HS-5 (cell line): Measurements from ENCODE around the gene ATP6V0A1.

Source experiments
- DNase-seq: peaks from one replicate; pipeline ENCODE4 v3.0.0-alpha.2; 2012; ENCODE audit warnings: low read depth

ATP6V0A1 gene

DNA sequence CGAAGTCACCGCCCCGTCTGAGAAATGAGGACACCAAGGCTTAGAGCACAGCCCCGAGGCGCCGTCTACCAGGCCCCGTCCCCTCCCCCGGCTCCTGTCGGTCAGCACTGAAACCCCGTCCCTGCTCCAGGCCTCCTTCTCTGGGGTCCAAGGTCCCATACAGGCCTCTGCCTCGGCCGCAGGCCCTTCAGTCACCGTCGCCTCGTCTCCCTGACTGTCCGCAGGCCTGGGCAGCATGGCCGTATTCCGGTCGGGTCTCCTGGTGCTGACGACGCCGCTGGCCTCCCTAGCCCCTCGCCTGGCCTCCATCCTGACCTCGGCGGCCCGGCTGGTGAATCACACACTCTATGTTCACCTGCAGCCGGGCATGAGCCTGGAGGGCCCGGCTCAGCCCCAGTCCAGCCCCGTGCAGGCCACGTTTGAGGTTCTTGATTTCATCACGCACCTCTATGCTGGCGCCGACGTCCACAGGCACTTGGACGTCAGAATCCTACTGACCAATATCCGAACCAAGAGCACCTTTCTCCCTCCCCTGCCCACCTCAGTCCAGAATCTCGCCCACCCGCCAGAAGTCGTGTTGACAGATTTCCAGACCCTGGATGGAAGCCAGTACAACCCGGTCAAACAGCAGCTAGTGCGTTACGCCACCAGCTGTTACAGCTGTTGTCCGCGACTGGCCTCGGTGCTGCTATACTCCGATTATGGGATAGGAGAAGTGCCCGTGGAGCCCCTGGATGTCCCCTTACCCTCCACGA is 103.9 kb downstream of the ATP6V0A1 start:
- no peak for DNase-seq

DNA sequence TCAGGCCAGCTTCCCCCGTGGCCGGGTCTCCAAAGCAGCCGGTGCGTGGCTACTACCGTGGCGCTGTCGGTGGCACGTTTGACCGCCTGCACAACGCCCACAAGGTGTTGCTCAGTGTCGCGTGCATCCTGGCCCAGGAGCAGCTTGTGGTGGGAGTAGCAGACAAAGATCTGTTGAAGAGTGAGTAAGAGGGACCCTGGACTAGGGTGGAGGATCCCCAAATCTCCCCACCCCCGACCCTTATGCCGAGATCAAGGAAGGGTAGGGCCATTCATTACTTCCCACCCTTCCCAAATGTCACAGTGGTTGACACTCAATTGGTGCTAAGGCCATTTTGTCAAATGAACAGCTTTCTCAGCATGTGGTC is 104.4 kb downstream of the ATP6V0A1 start:
- DNase-seq = no peak

DNA sequence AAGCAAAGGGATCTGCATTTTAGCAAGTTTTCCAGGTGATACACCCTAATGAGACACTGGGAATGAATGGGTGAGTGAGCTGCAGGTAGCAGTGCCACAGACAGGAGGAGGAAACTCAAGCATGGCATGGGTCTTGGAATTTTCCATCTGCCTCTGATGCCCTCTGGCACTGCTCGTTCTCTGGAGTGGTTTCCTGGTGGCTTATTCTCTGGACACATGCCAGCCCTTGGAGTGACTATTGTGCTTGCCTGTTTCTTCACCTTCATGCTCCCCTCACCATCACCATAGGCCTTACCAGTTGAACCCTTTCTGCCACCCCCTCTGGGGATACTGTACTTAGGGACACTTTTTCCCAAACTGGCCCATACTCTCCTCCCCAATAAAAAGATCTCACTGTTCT is 104.9 kb downstream of the ATP6V0A1 start:
- DNase-seq = no peak

DNA sequence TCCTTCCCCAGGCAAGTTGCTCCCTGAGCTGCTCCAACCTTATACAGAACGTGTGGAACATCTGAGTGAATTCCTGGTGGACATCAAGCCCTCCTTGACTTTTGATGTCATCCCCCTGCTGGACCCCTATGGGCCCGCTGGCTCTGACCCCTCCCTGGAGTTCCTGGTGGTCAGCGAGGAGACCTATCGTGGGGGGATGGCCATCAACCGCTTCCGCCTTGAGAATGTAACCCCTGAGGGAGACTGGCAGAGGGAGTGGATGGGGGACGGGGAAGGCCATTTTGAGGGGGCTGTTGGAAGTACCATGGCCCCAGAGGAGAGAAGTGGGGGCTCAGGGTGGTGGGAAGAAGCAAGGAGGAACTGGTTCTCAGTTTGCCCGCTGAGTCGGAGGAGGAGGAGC is 105.3 kb downstream of the ATP6V0A1 start:
- DNase-seq = no peak

DNA sequence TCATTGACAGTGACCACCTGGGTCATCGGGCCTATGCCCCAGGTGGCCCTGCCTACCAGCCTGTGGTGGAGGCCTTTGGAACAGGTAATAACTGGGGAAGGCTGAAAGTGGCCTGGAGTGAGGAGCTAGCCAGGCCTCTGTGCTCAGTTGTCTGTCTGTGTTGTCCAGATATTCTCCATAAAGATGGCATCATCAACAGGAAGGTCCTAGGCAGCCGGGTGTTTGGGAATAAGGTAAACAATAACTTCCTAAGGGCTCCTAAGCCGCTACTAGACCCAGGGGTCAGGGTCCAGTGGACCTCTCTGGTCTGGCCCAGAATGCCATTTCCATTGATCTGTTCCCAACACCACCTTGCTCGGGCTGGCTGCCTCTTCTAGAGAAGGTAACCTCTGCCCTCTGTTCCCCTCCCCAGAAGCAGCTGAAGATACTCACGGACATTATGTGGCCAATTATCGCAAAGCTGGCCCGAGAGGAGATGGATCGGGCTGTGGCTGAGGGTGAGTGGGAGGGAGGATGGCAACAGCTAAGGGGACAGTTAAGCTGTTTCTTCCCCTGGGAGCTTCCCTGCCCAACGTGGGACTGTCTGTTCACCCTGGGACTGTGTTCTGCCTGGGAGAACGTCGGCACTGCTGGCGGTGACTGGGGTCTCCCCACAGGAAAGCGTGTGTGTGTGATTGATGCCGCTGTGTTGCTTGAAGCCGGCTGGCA is 106.3 kb downstream of the ATP6V0A1 start:
- no peak for DNase-seq

DNA sequence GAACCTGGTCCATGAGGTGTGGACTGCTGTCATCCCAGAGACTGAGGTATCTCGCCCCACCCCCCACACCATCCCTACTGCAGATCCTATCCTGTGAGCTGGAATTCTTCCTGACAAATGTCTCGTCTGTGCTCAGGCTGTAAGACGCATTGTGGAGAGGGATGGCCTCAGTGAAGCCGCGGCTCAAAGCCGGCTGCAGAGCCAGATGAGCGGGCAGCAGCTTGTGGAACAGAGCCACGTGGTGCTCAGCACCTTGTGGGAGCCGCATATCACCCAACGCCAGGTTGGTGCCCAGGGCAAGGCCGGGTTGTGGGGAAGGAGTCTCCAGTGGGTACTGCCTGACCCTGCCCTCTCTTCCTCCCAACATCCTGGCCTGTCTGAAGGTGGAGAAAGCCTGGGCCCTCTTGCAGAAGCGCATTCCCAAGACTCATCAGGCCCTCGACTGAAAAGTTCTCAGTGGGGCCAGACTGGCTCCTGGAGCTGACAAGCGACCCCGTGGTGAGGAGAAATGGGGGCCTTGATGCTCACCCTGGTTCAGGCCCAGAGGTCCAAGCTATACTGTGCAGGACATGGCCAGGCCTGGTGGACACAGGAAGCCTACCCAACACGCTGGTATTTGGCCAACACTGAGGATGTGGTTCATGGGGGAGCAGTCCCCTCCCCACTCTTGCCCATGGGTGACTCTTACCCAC is 107.0 kb downstream of the ATP6V0A1 start:
- DNase-seq = no peak

DNA sequence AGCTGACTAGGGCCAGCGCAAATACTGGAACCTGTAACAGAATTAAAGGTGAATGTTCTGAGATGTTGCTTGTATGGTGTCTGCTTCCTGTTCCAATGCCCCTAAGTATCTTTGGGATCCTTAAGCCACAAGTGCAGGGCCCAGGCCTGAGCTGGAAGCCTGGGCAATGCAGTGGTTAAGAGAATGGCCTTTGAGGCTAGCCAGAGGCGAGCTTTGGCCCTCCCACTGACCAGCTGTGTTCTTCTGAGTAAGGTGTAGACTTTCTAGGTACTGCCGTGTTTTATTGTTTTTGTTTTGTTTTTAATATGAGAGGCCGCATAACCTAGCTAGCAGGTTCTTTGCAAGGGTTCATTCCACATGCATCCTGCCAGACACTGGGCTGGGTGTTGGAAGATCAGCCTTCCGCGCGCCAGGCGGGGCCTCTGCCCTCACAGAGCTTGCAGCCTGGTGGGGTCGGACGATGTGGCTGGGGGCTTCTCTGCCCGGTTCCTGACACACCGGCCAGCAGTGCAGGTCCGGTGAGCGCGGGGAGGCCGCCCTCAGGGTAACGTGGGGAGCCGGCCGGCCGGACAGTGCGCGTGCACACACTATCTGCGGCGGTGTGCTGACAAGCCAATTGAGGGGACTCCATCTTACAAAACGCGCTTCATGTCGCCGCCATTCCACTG is 107.7 kb downstream of the ATP6V0A1 start:
- DNase-seq = no peak

DNA sequence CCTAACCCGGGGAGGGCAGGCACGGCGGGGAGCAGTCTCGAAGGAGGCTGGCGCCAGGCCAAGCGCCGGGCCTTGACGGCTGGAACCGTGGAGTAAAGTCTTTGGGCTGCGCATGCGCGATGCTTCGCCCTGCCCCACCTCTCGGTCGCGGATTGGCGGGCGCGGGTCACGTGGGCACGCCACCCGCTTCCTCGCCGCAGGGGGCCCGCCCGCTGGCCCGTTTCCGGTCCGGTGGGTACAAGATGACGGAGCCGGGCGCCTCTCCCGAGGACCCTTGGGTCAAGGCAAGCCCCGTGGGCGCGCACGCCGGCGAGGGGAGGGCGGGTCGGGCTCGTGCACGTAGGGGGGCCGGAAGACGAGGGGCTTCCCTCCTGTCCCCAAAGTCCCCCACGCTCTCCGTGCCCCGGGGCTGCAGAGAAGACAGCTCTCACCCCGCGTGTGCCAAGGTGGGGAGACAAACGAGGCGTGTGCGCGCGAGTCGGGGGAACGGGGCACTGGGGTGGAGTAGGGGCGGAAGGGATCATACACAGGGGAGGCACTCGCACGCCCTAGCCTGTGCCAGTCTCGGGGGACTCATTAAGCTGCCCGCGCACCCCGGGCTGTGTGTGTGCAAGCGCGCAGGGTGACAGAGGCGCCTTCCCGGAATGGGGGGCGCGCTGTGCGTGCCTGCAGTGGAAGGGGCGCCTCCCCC is 108.3 kb downstream of the ATP6V0A1 start, which contains the start of gene MLX:
TSS of gene MLX (plus strand) at position 218 of the 691 bp plus-strand sequence. CDS start at position 243, 25 bp downstream.
- DNase-seq = peak; percentile 56

DNA sequence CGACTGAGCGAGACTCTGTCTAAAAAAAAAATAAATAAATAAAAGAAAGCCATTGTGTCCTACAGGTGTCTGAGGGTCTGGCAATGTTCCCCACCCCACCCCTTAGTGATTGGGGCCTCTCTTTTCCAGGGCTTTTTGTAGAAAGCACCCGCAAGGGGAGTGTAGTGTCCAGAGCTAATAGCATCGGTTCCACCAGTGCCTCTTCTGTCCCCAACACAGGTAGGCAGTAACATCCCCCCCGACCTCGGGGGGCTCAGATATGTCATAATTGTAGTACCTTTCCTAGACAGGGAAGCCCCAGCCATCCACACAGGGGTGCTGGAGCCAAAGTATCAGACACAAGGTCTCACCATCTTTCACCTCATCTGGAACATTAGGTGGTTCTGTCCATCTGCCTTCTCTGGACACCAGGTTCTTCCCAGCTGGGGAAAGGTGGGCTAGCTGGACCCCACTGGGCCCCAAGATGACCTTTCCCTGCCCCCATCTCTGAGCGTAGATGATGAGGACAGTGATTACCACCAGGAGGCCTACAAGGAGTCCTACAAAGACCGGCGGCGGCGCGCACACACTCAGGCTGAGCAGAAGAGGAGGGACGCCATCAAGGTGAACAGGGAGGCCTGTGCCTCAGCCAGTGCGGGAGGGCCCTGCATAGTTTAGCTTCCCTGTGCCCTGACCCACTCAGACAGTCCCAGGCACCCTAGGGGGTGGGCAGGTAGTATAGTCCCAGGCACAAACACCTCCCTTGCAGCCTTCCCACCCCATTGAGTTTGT is 109.8 kb downstream of the ATP6V0A1 start:
- DNase-seq = no peak

DNA sequence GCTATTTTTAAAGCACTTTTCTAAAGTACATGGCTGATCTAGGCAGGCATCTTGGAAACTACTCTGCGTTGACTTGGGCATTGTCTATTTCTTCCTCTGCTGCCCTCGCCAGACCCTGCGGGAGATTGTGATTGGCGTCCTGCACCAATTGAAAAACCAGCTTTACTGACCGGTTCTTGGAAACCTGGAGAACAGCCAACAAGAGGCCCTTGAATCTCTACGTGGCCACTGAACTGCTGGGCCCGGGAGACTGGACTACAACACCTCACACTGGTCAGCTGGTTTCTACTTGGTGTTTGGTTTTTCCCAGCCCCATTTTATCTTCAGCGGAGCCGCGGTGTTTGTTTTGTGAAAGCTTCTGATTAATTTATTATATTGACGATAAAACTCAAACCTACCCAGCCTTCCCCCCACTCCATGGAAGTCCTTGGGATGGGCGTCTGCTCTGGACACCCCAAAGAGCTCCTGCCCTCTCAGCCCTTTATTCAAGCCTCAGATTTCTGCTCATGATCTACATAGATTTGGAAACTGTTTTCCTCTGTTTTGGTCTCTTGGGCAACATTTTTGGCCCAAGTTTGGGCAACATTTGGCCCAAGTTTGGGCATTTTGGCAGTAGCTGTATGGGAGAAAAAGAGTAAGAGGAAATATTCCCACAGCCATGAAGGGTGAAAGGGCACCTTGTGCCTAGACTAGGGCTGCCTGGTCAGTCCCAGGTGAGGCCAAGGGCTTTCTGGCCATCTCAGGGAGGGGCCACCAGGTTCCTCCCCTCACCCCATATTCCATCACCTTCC is 113.0 kb downstream of the ATP6V0A1 start:
- no peak for DNase-seq
